Mononuclear cell (primary cell): ENCODE data around the gene C1QBP. TPM values are rescaled to one million over a fixed set of nuclear protein-coding genes. Genes with fewer than 3 reads are reported as not detected.
"Not testable (repeated sequence)": the region's sequence is repeated elsewhere in the genome, so short reads cannot be mapped to it uniquely, and the experiment has no call there.

Experiments used
- H3K27me3 ChIP-seq: 2 replicates; pipeline ENCODE4 v1.6.0; 2011; ENCODE audit warnings: low read length, control low read depth; ENCODE audit not compliant: insufficient read depth
- H3K4me1 ChIP-seq: 2 replicates; pipeline ENCODE4 v1.5.1; 2011; ENCODE audit warnings: mild to moderate bottlenecking, low read length, control low read depth; ENCODE audit not compliant: insufficient read depth
- H3K4me3 ChIP-seq: 2 replicates; pipeline ENCODE4 v1.5.1; 2011; ENCODE audit warnings: mild to moderate bottlenecking, low read length, moderate library complexity
- H3K9me3 ChIP-seq: 2 replicates; pipeline ENCODE4 v1.5.1; 2011; ENCODE audit warnings: low read depth, mild to moderate bottlenecking, control low read depth, low read length
- total RNA-seq: library from RNA; depleted of rRNA; stranded (reverse); fragments of >200 nt; gene quantifications from one replicate; pipeline ENCODE4 v1.2.3, GENCODE V29; 2012

Gene C1QBP
- total RNA-seq, 1 donor = 93.6 TPM

DNA sequence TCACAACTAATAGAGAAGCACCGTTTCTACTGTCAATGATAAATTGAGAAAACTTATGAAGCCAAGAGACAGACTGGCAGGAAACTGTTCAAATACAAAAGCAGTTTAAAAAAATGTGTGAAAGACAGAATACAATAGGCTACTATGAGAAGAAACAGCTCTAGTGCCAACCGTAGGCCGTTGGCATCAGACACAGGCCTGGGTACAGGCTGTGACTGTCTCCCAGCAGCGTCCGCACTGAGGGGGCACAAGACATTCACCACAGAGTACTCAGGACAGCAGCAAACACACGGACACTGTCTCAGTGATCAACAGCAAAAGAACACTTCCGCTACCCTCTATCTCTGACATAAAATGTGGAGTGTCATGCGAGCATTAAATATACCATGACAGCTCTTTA is 7.8 kb upstream of the C1QBP start:
- Histone ChIP-seq H3K9me3 (no peaks in the 10 kb centered on the region), H3K4me1 (no peaks in the 10 kb centered on the region), H3K4me3 (no peak overlapping the region), H3K27me3 (no peaks in the 10 kb centered on the region)

DNA sequence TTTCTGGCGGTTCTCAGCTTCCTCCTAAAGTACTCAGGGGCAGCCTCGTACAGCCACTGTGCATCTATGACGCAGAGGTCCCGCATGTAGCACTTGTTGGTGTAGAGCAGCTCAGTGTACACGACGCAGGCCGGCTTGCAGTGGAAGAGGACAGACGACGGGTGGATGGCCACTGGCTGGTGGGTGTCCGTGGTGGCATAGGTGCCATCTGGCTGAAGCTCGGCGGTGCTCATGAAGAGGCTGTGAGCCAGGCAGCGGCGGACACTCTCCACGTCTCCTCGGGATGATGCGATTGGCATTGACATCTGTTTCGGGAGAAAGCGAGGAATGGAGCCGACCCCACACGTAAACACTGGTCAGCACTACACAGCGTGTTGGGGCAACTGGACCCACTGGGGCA is 5.3 kb upstream of the C1QBP start:
- Histone ChIP-seq H3K4me3 (no peak overlapping the region), H3K9me3 (no peaks in the 10 kb centered on the region), H3K27me3 (no peaks in the 10 kb centered on the region), H3K4me1 (peaks cover 9% of the 10 kb centered on the region)

DNA sequence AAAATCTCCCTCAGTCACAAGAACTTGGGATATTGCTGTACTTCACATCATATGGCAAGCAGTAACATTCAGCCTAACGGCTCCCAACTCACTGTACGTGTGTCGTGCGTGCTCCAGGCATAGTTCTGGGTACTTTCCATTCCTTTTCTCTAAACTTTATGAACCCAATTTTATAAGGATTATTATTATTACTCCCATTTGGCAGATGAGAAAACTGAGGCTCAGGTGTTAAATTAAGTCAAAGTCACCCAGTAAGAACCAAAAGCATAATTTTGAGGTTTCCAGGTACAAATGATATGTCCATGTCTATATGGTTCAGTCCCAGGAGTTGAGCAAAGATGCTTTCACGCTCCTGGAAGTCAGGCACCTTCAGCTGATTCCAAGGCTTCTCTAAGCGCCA is 4.8 kb upstream of the C1QBP start:
- Histone ChIP-seq H3K27me3 (no peaks in the 10 kb centered on the region), H3K9me3 (no peaks in the 10 kb centered on the region), H3K4me1 (peaks cover 10% of the 10 kb centered on the region), H3K4me3 (no peak overlapping the region)

DNA sequence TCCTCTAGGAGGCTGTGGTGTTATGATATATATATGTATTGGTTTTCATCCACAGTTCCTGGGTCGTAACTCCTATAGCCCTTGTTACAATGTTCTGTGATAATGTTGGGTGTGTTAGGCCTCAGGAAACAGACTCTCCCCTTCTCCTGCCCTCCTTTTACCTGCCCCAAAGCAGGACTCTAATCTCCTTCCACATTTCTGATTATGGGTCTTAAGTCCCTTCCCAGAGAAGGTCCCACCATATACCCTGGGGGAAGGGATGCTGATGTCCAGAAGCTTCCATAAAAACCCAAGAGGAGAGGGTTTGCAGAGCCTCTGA is 450 bp upstream of the C1QBP start:
- Histone ChIP-seq H3K9me3 (no peaks in the 10 kb centered on the region), H3K4me1 (peaks cover 29% of the 10 kb centered on the region), H3K4me3 (peak overlapping the region; percentile 62), H3K27me3 (no peaks in the 10 kb centered on the region)

DNA sequence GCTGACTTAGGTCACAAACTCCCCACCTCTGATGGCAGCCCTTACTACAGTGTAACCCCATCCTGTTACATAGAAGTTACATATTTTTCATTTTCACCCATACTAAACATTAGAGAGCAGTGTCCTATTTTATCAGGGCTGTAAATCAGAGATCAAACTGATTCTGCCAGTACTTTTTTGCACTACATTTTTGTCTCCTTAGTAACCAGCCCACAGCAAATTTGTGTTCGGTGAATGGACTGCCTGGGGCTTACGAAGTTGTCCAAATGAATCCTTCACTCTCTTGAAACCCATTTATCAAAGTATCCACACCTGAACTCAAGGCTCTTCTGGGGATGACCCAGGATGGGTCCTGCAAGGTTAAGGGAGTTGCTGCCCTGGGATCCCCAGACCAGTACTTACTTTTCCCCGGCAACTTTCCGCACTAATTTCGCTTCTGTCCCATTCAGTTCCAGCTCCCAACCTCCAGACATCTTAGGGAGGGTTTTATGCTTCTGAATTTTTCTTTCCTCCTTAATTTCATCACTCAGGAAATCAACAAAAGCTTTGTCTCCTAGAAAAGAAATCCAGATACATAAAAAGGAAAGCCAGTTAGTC is 1.1 kb downstream of the C1QBP start:
- Histone ChIP-seq H3K27me3 (no peaks in the 10 kb centered on the region), H3K4me1 (peaks cover 29% of the 10 kb centered on the region), H3K9me3 (no peaks in the 10 kb centered on the region), H3K4me3 (peak overlapping the region; percentile 62)

DNA sequence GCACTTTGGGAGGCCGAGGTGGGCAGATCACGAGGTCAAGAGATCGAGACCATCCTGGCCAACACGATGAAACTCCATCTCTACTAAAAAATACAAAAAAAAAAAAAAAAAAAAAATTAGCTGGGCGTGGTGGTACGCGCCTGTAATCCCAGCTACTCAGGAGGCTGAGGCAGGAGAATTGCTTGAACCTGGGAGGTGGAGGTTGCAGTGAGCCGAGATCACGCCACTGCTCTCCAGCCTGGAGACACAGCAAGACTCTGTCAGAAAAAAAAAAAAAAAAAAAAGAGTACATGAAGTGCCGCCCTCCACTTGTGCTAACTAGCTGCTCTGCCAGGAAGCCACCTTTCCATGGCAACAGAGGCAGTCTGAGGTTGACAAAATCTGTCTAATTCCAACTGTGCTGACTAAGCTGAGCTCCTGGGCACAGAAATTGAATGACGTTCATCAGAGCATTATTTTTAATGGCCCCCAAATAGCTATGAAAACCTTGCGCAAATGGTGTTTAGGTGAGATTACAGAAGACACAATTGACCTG is 3.1 kb downstream of the C1QBP start:
- H3K9me3 ChIP-seq, H3K4me3 ChIP-seq, H3K27me3 ChIP-seq: not testable (repeated sequence)
- H3K4me1 ChIP-seq = peaks cover 29% of the 10 kb centered on the region

DNA sequence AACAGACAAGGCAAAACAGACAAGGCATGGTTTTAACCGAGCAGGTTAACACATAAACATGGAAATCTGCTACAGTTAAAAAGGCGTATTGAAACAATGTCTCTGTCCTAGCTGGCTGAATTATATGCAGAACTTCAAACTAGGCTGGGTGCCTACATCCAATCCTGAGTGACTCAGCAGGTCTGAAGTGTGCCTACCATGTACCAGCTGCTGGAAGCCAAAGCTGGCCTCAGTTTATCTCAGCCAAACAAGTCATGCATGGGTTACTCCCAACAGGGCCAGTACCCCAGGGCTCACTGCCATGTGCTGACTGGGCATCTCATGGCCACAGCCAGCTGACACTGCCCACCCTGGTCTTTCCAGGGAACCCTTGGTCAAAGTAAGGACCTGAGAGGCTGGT is 4.0 kb downstream of the C1QBP start:
- no peaks in the 10 kb centered on the region for H3K9me3 ChIP-seq
- no peak overlapping the region for H3K4me3 ChIP-seq
- H3K27me3 ChIP-seq = no peaks in the 10 kb centered on the region
- peaks cover 28% of the 10 kb centered on the region for H3K4me1 ChIP-seq

DNA sequence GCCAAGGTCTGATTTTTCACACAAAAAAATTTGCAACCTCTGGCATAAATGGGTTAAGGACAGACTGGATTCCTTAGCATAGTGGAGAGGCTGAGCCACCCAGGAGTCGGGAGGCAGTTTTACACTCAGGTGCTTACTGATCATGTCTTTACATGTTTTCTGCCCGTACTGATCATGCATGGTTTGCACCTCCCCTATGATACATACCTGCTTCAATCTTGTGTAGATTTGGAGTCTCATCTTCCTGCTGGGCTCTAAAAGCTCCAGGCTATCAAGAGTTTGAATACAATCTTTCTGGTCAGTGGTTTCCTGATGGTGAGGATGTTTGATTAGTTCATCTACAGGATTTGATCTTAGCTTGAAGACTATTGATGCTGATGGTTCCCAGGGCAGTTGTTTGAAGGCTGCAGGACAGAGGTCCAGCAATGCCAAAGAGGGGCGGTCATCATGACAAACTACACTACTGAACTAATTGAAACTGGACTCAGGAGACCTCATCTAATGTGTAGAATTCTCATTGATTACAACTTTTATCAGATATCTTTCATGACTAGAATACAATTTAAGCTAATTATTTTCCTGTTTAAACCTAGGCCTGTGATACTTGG is 6.9 kb downstream of the C1QBP start:
- peaks cover 5% of the 10 kb centered on the region for H3K4me1 ChIP-seq
- no peak overlapping the region for H3K4me3 ChIP-seq
- no peaks in the 10 kb centered on the region for H3K9me3 ChIP-seq
- no peaks in the 10 kb centered on the region for H3K27me3 ChIP-seq

DNA sequence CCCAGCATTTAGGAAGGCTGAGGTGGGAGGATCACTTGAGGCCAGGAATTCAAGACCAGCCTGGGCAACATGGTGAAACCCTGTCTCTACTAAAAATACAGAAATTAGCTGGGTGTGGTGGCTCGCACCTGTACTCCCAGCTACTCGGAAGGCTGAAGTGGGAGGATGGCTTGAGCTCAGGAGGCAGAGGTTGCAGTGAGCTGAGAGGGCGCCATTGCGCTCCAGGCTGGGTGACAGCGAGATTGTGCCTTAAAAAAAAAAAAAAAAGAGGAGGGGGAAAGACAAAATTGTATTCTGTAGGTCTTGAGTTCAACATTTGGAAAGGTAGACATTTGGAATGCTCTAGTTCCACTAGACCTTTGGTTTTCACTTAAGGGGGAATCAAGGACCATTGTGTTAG is 7.7 kb downstream of the C1QBP start:
- not testable (repeated sequence) for H3K4me3 ChIP-seq, H3K27me3 ChIP-seq, H3K4me1 ChIP-seq, H3K9me3 ChIP-seq

DNA sequence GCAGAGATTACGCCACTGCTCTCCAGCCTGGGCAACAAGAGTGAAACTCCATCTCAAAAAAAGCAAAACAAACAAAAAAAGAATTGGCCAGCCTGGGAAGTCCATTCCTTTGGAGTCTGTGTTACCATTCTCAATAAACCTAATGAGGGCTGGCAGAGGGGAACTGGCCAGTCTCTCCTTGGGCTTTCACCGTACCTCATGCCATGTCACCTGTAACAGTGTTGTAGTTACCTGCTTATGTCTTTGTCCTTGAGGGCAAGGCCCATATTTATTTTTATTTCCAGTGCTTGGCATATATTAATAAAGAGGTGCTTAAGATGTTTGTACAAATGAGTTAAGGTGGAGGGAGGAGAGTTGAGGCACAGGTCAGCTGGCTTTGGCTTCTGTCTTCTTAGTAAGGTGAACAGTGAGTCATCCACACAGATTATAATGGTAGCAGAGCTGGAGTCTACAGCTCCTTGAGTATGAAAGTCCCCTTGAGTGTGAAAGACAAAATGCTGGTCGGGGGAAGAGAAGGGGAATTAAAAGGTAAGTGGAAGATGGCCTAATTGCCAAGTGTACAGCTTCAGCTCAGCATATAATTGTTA is 8.4 kb downstream of the C1QBP start:
- Histone ChIP-seq H3K4me3 (no peak overlapping the region), H3K27me3 (no peaks in the 10 kb centered on the region), H3K4me1 (no peaks in the 10 kb centered on the region), H3K9me3 (no peaks in the 10 kb centered on the region)

DNA sequence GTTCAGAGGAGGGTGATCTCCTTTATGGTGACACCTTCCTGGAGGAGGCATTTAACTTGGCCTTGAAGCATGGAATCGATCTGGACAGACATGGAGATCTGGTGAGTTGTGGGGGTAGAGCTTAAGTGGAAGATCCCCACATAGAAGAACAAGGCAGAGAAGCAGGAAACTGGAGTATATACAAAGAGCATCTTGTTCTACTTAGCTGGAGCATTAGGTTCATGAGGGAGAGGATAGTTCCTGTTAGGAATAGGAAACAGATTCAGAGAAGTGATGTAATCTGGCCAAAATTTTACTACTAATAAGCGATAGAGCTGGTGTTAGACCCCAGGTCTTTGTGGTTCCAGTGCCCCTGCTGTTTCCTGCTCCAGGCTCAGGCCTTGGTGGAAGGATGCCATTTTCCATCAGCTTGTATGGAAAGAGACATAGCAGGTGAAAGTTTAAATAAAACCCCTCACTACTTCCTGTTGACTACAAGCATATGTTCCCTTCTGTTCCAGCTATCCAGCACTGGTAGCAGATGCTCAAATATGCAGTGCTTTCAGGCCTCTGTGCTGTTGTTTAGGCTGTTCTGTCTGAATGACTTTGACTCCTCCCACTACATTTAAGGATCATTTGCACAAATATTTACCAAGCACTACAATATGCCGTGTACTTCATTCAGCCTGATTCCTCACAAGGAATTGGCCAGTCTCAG is 9.6 kb downstream of the C1QBP start:
- H3K27me3 ChIP-seq = no peaks in the 10 kb centered on the region
- H3K4me1 ChIP-seq = no peaks in the 10 kb centered on the region
- no peak overlapping the region for H3K4me3 ChIP-seq
- H3K9me3 ChIP-seq = no peaks in the 10 kb centered on the region

DNA sequence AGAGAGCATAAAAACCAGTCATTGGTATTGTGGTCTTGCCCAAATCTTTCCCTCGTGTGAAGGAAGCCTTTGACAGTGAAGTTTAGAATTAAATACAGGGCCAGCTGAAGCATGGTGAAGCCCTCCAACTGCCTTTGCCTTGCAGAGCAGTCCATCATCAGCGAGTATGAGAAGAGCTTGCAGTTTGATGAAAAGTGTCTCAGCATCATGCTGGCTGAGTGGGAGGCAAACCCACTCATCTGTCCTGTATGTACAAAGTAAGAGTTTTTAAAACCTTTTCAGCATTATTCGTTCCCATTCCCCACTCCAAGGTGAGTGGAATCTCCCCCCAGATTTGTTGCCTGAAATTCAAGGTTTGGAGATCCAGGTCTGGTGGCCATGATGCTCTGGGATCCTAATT is 13.1 kb downstream of the C1QBP start:
- no peak overlapping the region for H3K4me3 ChIP-seq
- H3K27me3 ChIP-seq = no peaks in the 10 kb centered on the region
- no peaks in the 10 kb centered on the region for H3K9me3 ChIP-seq
- H3K4me1 ChIP-seq = peaks cover 6% of the 10 kb centered on the region

DNA sequence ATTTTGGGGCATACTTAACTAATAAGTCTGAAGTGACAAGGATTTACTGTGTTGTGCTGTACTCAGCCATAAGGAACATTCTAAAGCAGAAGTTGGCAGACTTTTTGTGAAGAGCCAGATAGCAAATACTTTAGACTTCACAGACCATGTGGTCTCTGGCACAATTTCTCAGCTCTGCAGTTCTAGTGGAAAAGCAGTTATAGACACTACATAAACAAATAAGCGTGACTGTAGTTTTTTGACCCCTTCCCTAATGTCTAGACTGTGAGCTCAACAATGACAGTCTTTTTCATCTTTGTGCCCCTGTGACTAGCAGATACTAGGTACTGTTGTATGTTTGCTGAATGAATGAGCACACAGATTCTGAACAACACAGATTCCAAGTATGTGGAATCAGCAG is 14.0 kb downstream of the C1QBP start:
- Histone ChIP-seq H3K4me1 (peaks cover 11% of the 10 kb centered on the region), H3K27me3 (no peaks in the 10 kb centered on the region), H3K9me3 (no peaks in the 10 kb centered on the region), H3K4me3 (no peak overlapping the region)

DNA sequence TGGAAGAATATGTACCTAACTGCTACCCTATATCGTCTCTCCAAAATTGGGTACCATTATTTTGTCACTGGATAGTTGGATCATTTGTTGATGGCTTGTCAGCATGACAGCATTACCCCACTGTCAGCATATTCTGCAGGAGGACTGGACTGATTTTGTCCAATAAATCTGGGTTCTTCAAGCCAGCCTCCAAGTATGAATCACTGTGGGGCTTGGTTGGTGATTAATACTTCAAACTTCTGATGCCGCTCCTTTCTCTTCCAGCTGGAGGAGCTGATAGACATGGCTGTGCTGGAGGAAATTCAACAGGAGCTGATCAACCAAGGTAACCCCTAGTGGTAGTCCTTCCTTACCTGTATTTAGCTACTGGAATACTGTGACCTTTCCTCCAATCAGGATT is 16.4 kb downstream of the C1QBP start:
- no peaks in the 10 kb centered on the region for H3K27me3 ChIP-seq
- no peak overlapping the region for H3K4me3 ChIP-seq
- H3K4me1 ChIP-seq = peaks cover 24% of the 10 kb centered on the region
- no peaks in the 10 kb centered on the region for H3K9me3 ChIP-seq

DNA sequence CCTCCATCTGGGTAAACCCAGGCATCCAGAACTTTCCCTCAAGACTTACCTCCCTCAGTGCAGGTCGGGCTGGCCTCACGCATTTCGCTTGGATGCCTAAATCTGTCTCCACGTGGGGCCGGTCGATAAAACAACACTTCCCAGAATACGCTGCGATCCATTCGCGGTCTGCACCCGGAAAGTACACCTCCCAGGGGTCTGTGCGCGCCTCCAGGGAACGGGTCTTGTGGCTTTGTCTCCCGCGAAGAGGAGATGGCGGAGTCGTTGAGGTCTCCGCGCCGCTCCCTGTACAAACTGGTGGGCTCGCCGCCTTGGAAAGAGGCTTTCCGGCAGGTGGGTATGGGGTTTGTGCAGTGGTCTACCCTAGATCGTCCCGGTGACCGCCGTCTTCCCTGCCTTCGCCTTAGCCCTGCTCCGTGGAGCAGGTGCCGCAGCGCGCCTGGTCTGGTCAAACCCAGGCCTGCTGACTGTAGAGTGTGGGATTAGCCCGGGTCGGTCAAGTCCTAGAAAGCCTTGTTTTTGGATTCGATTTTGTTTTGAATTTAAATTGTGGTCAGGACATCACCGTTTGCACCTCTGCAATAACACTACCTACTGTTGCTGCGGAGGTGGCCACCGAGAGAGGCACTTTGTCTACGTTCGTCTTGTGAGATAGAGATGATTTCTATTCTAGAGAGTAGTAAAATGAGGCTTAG is 18.8 kb downstream of the C1QBP start, which contains the start of gene RPAIN:
Gene RPAIN, plus strand, starts transcription at position 224 of the 695 bp plus-strand sequence. Its CDS starts 29 bp downstream, at position 253.
- no peaks in the 10 kb centered on the region for H3K9me3 ChIP-seq
- H3K27me3 ChIP-seq = no peaks in the 10 kb centered on the region
- peak within 1 kb of the TSS; percentile 64 for H3K4me3 ChIP-seq
- H3K4me1 ChIP-seq = peaks cover 34% of the 10 kb centered on the region
